GM12874 (cell line): ENCODE results near the gene SF3B5.

ENCODE experiments used
- CTCF ChIP-seq: IDR thresholded peaks from 2 replicates; pipeline ENCODE4 v1.5.1; 2011; ENCODE audit warnings: low read depth, mild to moderate bottlenecking, control low read depth, low read length, moderate library complexity; ENCODE audit not compliant: insufficient read depth

The SF3B5 gene

GRCh38 chr6:144134737-144135136 lies 39.4 kb upstream of the SF3B5 start:
- no peak for TF ChIP-seq CTCF

GRCh38 chr6:144134176-144134575 lies 38.8 kb upstream of the SF3B5 start:
- TF ChIP-seq CTCF, result no peak

GRCh38 chr6:144133225-144133821 lies 38.0 kb upstream of the SF3B5 start:
- TF ChIP-seq CTCF, result no peak

GRCh38 chr6:144131248-144131709 lies 35.9 kb upstream of the SF3B5 start:
- no peak for TF ChIP-seq CTCF

GRCh38 chr6:144129469-144129868 lies 34.1 kb upstream of the SF3B5 start:
- no peak for TF ChIP-seq CTCF

- no peak for TF ChIP-seq CTCF
These were observed 31.7 kb upstream of the SF3B5 start for GRCh38 chr6:144127097-144127496.

- TF ChIP-seq CTCF, result no peak
These were observed 28.5 kb upstream of the SF3B5 start for GRCh38 chr6:144123836-144124235.
